Muscle layer of duodenum (tissue), 2 donors: Measurements from ENCODE around the gene WASF2.
"Not testable (repeated sequence)": the region's sequence is repeated elsewhere in the genome, so short reads cannot be mapped to it uniquely, and the experiment has no call there.

Experiments used
- H3K27ac ChIP-seq: one replicate; pipeline ENCODE4 v1.7.0; 2013; ENCODE audit warnings: mild to moderate bottlenecking, low read length
- H3K27me3 ChIP-seq: one replicate; pipeline ENCODE4 v1.7.0; 2013; ENCODE audit warnings: low read depth, mild to moderate bottlenecking, control low read depth, low read length
- H3K36me3 ChIP-seq, 2 donors: one replicate each; pipeline ENCODE4 v1.7.0; 2013; ENCODE audit warnings: low read length in 2 of 2, control low read depth in 1 of 2, mild to moderate bottlenecking in 1 of 2; ENCODE audit not compliant: insufficient read depth in 2 of 2, control insufficient read depth in 1 of 2
- H3K4me1 ChIP-seq, 2 donors: one replicate each; pipeline ENCODE4 v1.7.0; 2013; ENCODE audit warnings: low read length in 2 of 2, mild to moderate bottlenecking in 2 of 2, control low read depth in 1 of 2, moderate library complexity in 1 of 2; ENCODE audit not compliant: insufficient read depth in 2 of 2, control insufficient read depth in 1 of 2
- H3K4me3 ChIP-seq, 2 donors: one replicate each; pipeline ENCODE4 v1.7.0; 2013; ENCODE audit warnings: low read length in 2 of 2, low read depth in 1 of 2, mild to moderate bottlenecking in 1 of 2
- H3K9me3 ChIP-seq, 2 donors: one replicate each; pipeline ENCODE4 v1.7.0; 2013; ENCODE audit warnings: low read length in 2 of 2, control low read depth in 1 of 2, mild to moderate bottlenecking in 1 of 2; ENCODE audit not compliant: control insufficient read depth in 1 of 2
- donor health status: healthy.

The WASF2 gene

GRCh38 chr1:27410709-27411108 is 79.3 kb downstream of the WASF2 start:
- no peaks in the 10 kb centered on the region for H3K27me3 ChIP-seq
- peaks cover 4 to 6% of the 10 kb centered on the region in 2 donors for H3K4me1 ChIP-seq
- no peak overlapping the region for H3K27ac ChIP-seq
- no peaks in the 10 kb centered on the region for H3K9me3 ChIP-seq
- H3K36me3 ChIP-seq: peaks cover 74 to 84% of the 10 kb centered on the region in 2 donors
- H3K4me3 ChIP-seq: no peak overlapping the region

GRCh38 chr1:27409669-27410068 is 80.3 kb downstream of the WASF2 start:
- Histone ChIP-seq H3K27ac (no peak overlapping the region), H3K36me3 (peaks cover 64 to 75% of the 10 kb centered on the region in 2 donors), H3K27me3 (no peaks in the 10 kb centered on the region), H3K4me3 (no peak overlapping the region), H3K4me1 (peaks cover 4 to 15% of the 10 kb centered on the region in 2 donors), H3K9me3 (no peaks in the 10 kb centered on the region)

GRCh38 chr1:27408151-27408550 is 81.8 kb downstream of the WASF2 start:
- H3K4me3 ChIP-seq: no peak overlapping the region
- H3K4me1 ChIP-seq: peaks cover 7 to 27% of the 10 kb centered on the region in 2 donors
- H3K36me3 ChIP-seq: peaks cover 49 to 64% of the 10 kb centered on the region in 2 donors
- H3K27ac ChIP-seq: no peak overlapping the region
- no peaks in the 10 kb centered on the region for H3K27me3 ChIP-seq
- H3K9me3 ChIP-seq: no peaks in the 10 kb centered on the region

- Histone ChIP-seq H3K4me1 (peaks cover 17 to 40% of the 10 kb centered on the region in 2 donors), H3K36me3 (peaks cover 36 to 50% of the 10 kb centered on the region in 2 donors)
- H3K27ac ChIP-seq, H3K4me3 ChIP-seq, H3K27me3 ChIP-seq, H3K9me3 ChIP-seq: not testable (repeated sequence)
These were observed 83.2 kb downstream of the WASF2 start for GRCh38 chr1:27406791-27407190.

GRCh38 chr1:27406362-27406680 is 83.6 kb downstream of the WASF2 start:
- Histone ChIP-seq H3K9me3 (no peaks in the 10 kb centered on the region), H3K27ac (no peak overlapping the region), H3K4me3 (no peak overlapping the region), H3K36me3 (peaks cover 35 to 47% of the 10 kb centered on the region in 2 donors), H3K4me1 (peaks cover 17 to 45% of the 10 kb centered on the region in 2 donors), H3K27me3 (no peaks in the 10 kb centered on the region)

- H3K27ac ChIP-seq: not testable (repeated sequence)
- H3K36me3 ChIP-seq: peaks cover 30 to 42% of the 10 kb centered on the region in 2 donors
- H3K4me1 ChIP-seq: peaks cover 17 to 49% of the 10 kb centered on the region in 2 donors
These were observed 84.2 kb downstream of the WASF2 start for GRCh38 chr1:27405598-27406361.

GRCh38 chr1:27405074-27405473 is 84.9 kb downstream of the WASF2 start:
- Histone ChIP-seq H3K4me1 (peaks cover 17 to 54% of the 10 kb centered on the region in 2 donors), H3K27me3 (no peaks in the 10 kb centered on the region), H3K27ac (no peak overlapping the region), H3K4me3 (no peak overlapping the region), H3K9me3 (no peaks in the 10 kb centered on the region), H3K36me3 (peaks cover 23 to 35% of the 10 kb centered on the region in 2 donors)

More at GRCh38 chr1:27405598-27406361, 84.2 kb downstream of the WASF2 start:
- not testable (repeated sequence) for H3K9me3 ChIP-seq, H3K27me3 ChIP-seq, H3K4me3 ChIP-seq

- Histone ChIP-seq H3K4me3 (peak overlapping the region in 1 of 2 donors; percentile 5), H3K9me3 (no peaks in the 10 kb centered on the region), H3K4me1 (peaks cover 17 to 64% of the 10 kb centered on the region in 2 donors), H3K27ac (no peak overlapping the region), H3K27me3 (no peaks in the 10 kb centered on the region), H3K36me3 (peaks cover 18 to 26% of the 10 kb centered on the region in 2 donors)
These were observed 86.0 kb downstream of the WASF2 start for GRCh38 chr1:27403931-27404330.

GRCh38 chr1:27403065-27403726 is 86.8 kb downstream of the WASF2 start:
- H3K4me3 ChIP-seq: peak overlapping the region; percentile 1 to 5
- peaks cover 17 to 64% of the 10 kb centered on the region in 2 donors for H3K4me1 ChIP-seq

GRCh38 chr1:27402349-27402754 is 87.6 kb downstream of the WASF2 start:
- peak overlapping the region; percentile 36 for H3K27ac ChIP-seq
- H3K36me3 ChIP-seq: peaks cover 3 to 11% of the 10 kb centered on the region in 2 donors
- H3K4me3 ChIP-seq: no peak overlapping the region
- H3K27me3 ChIP-seq: no peaks in the 10 kb centered on the region
- peaks cover 17 to 64% of the 10 kb centered on the region in 2 donors for H3K4me1 ChIP-seq
- no peaks in the 10 kb centered on the region for H3K9me3 ChIP-seq

More at GRCh38 chr1:27403065-27403726, 86.8 kb downstream of the WASF2 start:
- Histone ChIP-seq H3K27me3 (no peaks in the 10 kb centered on the region), H3K9me3 (no peaks in the 10 kb centered on the region), H3K27ac (peak overlapping the region; percentile 36), H3K36me3 (peaks cover 12 to 19% of the 10 kb centered on the region in 2 donors)

GRCh38 chr1:27400963-27401341 is 89.0 kb downstream of the WASF2 start:
- Histone ChIP-seq H3K27ac (no peak overlapping the region), H3K27me3 (no peaks in the 10 kb centered on the region), H3K4me3 (no peak overlapping the region), H3K36me3 (peaks cover 0 to 4% of the 10 kb centered on the region in 2 donors), H3K9me3 (no peaks in the 10 kb centered on the region), H3K4me1 (peaks cover 17 to 60% of the 10 kb centered on the region in 2 donors)
